ENCODE results near the gene PHF10. TPM values are rescaled to one million over a fixed set of nuclear protein-coding genes. Genes with fewer than 3 reads are reported as not detected.

Gene PHF10
- total RNA-seq, 2 experiments from 2014 or later, result 75.5 to 77.9 TPM

DNA sequence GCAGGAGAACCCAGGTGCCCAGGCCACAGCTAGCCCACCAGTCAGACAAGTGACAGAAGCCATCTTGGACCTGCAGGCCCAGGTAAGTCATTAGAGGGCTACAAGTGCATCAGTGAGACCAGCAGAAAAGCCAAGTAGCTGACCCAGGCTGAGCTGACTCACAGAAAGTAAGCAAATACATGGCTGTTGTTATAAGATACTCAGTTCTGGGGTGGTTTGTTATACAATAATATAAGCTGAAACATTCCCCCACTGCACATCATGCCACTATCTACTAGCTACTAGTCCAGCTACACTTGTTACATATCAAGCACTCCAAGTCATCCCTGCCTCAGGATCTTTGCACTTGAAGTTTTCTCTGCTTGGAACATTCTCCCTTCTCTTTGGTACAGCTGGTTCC is 17.0 kb upstream of the PHF10 start:
- Mint-ChIP-seq H3K4me1 (ENCODE audit: low read depth) (no peaks in the 10 kb centered on the region), H3K27me3 (peaks cover 5% of the 10 kb centered on the region), H3K36me3 (no peaks in the 10 kb centered on the region), H3K9me3 (peaks cover 7% of the 10 kb centered on the region), H3K27ac (no peak overlapping the region), H3K4me3 (no peak overlapping the region)
- POLR2A ChIA-PET, result interaction anchor here (1.0 to 2.0 kb wide), 2 partner anchors 9 to 39 kb away, joined by 3 to 5 read pairs; partner anchors contain the start of gene C6orf120
- intact Hi-C loops (cut with micrococcal nuclease), result no loop called here
- DNase-seq, result no peak
- CTCF ChIA-PET, result interaction anchor here (0.6 kb wide), 1 partner anchor 617 kb away, joined by 3 read pairs; no protein-coding TSS in a partner anchor

DNA sequence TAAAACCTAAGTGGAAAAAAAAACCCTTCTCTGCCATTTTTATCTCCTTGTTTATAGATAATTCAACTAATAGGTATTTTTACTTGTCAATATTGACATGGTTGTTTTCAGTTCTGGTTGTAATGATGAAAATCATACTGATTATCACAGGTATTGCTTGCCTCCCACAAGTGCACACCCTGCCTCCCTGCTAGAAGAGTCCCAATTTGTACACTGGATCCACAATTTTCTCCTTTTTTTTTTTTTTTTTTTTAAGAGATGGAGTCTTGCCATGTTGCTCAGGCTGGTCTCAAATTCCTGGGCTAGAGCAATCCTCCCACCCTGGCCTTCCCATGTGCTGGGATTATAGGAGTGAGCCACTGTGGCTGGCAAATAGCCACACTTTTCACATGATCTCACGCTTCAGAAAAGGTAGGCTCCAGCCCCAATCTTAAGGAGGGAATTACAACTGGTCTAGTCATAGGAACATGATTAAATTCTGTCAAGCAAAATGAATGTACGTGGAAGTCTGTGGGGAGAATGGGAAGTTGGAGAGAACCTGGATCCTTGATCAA is 14.8 kb upstream of the PHF10 start:
- no peak overlapping the region for H3K4me3 Mint-ChIP-seq
- no peaks in the 10 kb centered on the region for H3K36me3 Mint-ChIP-seq
- H3K27me3 Mint-ChIP-seq, result peaks cover 7% of the 10 kb centered on the region
- intact Hi-C loops (cut with micrococcal nuclease), result no loop called here
- no peaks in the 10 kb centered on the region for H3K4me1 Mint-ChIP-seq (ENCODE audit: low read depth)
- ChIA-PET POLR2A (no interaction called here), CTCF (no interaction called here)
- no peak for DNase-seq
- H3K9me3 Mint-ChIP-seq, result no peaks in the 10 kb centered on the region
- no peak overlapping the region for H3K27ac Mint-ChIP-seq

DNA sequence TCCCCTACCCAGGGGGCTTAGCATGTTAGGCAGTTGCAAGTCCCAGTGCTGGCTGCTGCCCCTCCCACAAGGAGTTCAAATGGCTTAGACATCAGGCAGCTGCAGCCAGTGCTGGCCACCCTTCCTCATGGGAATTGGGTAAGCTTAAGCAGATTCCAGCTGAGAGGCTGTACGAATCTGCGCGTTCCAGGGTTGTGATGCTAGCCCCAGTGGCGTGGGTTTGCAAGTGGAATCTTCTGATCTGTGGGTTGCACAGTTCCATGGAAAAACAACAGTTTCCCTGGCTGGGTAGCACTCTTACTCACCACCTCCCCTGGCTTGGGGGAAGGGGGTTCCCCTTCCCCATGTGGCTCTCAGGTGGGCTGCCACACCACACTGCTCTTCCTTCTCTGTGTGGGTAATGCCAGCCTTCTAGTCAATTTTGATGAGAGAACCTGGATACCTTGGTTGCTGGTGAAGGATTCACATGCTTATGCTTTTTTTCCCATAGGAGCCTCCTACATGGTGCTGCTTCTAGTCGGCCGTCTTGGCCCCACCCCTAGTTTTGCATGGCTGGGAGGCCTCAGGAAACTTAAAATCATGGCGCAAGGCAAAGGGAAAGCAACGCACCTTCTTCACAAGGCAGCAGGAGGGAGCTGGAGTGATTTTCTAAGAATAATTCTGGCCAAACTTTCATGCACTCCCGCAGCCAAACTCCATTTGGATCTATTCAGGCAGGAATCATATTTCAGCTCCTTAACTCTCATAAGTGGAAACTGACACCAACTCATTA is 14.1 kb upstream of the PHF10 start:
- ChIA-PET POLR2A (no interaction called here), CTCF (no interaction called here)
- no peaks in the 10 kb centered on the region for H3K9me3 Mint-ChIP-seq
- H3K27ac Mint-ChIP-seq, result no peak overlapping the region
- H3K4me3 Mint-ChIP-seq, result no peak overlapping the region
- H3K27me3 Mint-ChIP-seq, result peaks cover 7% of the 10 kb centered on the region
- DNase-seq, result no peak
- intact Hi-C loops (cut with micrococcal nuclease), result no loop called here
- H3K36me3 Mint-ChIP-seq, result no peaks in the 10 kb centered on the region
- H3K4me1 Mint-ChIP-seq (ENCODE audit: low read depth), result no peaks in the 10 kb centered on the region

DNA sequence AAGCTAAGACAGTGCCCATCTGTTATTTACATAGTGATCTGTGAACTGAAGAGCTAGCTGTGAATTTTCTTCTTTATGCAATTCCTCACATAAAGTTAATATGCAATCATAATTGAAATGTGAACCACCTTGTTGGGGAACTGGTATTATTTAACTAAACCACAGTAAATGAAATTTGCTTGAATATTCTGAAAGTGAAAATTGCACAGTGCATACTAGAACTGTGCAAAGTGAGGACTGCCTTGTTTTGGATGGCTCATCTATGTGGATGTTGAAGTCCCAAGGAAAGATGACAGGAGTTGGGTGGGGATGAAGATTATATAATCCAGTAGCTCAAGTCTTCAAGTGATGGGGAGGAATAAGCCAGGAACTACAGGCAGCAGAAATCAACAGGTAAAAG is 5.7 kb upstream of the PHF10 start:
- intact Hi-C loops (cut with micrococcal nuclease), result loop anchor here (10.0 kb wide), 1 partner anchor 515 kb away; no protein-coding TSS in a partner anchor
- Mint-ChIP-seq H3K27me3 (no peaks in the 10 kb centered on the region), H3K4me1 (ENCODE audit: low read depth) (peaks cover 14% of the 10 kb centered on the region), H3K27ac (no peak overlapping the region), H3K9me3 (no peaks in the 10 kb centered on the region), H3K36me3 (no peaks in the 10 kb centered on the region), H3K4me3 (no peak overlapping the region)
- CTCF ChIA-PET, result no interaction called here
- POLR2A ChIA-PET, result no interaction called here
- DNase-seq, result no peak

DNA sequence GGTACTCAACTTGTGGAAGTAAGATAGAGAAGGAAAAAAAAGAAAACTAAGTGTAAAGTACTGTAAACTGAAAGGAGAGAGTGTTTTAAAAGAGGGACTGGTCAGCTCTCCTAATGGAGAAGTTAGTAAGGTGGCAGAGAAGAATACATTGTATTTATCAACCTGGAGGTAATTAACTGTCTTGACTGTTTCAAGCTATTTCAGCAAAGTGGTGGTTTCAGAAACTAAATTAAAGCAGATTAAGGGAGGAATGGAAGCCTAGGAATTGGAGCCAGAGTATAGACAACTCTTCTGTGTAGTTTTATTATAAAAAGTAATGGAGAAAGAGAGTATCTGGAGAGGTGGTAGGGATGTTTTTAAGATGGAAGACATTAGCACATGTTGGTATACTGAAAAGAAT is 2.7 kb upstream of the PHF10 start:
- no peaks in the 10 kb centered on the region for H3K9me3 Mint-ChIP-seq
- H3K27me3 Mint-ChIP-seq, result no peaks in the 10 kb centered on the region
- intact Hi-C loops (cut with micrococcal nuclease), result loop anchor here (10.0 kb wide), 1 partner anchor 512 kb away; no protein-coding TSS in a partner anchor
- peaks cover 6% of the 10 kb centered on the region for H3K36me3 Mint-ChIP-seq
- H3K4me1 Mint-ChIP-seq (ENCODE audit: low read depth), result peaks cover 18% of the 10 kb centered on the region
- no peak overlapping the region for H3K4me3 Mint-ChIP-seq
- CTCF ChIA-PET, result interaction anchor here (0.6 to 0.8 kb wide), 2 partner anchors 63 to 198 kb away, joined by 3 read pairs; no protein-coding TSS in a partner anchor
- POLR2A ChIA-PET, result no interaction called here
- no peak for DNase-seq
- H3K27ac Mint-ChIP-seq, result no peak overlapping the region

DNA sequence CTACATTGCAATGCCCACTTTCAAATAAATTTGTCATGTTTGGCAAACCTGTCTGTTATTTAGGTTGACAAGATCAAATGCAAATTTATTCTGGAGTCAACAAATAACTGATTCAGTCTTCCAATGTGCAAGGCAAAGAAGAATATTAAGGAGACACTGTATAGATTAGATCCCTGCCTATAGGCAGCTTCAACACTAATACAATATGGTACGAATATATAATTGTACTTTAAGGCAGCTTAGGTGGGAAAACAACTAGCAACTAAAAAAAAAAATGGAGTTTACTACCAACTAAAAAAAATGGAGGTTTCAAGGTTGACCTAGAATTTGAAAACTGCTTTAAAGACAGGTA is 1.7 kb upstream of the PHF10 start:
- Mint-ChIP-seq H3K4me1 (ENCODE audit: low read depth) (peaks cover 24% of the 10 kb centered on the region), H3K27me3 (no peaks in the 10 kb centered on the region), H3K4me3 (peak overlapping the region; percentile 79), H3K9me3 (no peaks in the 10 kb centered on the region), H3K27ac (peak overlapping the region; percentile 16), H3K36me3 (peaks cover 6% of the 10 kb centered on the region)
- ChIA-PET POLR2A (interaction anchor here (1.1 to 1.8 kb wide), 3 partner anchors 10 to 28 kb away, joined by 3 to 20 read pairs (median 3); partner anchors contain the start of genes C6orf120 and WDR27), CTCF (interaction anchor here (0.8 to 1.3 kb wide), 2 partner anchors 64 to 198 kb away, joined by 3 to 6 read pairs; no protein-coding TSS in a partner anchor)
- intact Hi-C loops (cut with micrococcal nuclease), result loop anchor here (10.0 kb wide), 1 partner anchor 511 kb away; no protein-coding TSS in a partner anchor
- DNase-seq, result no peak

DNA sequence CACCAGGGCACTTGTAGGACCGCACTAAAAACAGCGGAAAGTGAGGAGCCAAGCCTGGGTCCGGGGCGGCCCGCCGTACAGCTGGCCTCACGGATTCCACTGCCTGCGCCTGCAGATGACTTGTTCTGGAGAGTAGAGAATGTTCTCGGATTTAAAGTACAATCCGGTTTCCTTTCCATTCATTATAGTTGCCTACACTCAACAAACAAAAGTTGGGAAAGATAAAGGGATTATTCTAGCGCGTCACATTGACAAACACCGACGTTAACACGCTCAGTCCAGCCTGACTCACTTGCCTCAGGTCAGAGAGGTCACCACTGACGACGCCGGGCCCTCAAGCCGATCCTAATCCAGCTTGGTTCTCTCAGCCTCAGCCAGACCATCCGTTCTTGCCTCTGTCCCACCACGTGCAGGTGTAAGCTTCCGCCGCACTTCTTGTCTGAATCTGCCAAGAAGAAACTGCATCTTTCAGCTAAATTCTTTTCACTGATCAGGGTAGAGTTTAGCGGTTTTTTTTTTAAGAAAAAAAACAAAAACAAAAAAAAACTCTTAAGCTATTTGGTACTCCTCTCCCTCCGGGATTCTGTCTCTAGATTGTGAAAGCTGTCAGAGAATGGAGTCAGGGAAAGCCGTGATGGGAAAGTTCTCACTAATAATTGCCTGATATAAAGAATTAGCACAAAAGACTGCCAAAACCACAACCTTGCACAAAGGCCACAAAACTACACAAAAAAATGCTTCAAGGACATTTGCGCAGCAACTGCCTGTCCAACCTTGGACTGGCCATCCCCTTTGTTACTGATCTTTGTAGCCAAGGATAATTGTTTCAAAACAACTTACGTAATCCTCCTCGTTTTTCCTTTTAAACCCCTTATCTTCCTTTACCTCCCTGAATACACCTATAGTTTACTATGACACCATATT is 1.1 kb upstream of the PHF10 start:
- Mint-ChIP-seq H3K4me1 (ENCODE audit: low read depth) (peaks cover 28% of the 10 kb centered on the region), H3K4me3 (peak overlapping the region; percentile 79), H3K36me3 (peaks cover 7% of the 10 kb centered on the region), H3K9me3 (no peaks in the 10 kb centered on the region), H3K27me3 (no peaks in the 10 kb centered on the region), H3K27ac (peak overlapping the region; percentile 76)
- DNase-seq, result peak; percentile 42
- POLR2A ChIA-PET, result interaction anchor here (0.8 to 1.8 kb wide), 5 partner anchors 10 to 29 kb away, joined by 3 to 20 read pairs (median 3); partner anchors contain the start of genes C6orf120, DYNLT2, ERMARD and WDR27
- intact Hi-C loops (cut with micrococcal nuclease), result loop anchor here (10.0 kb wide), 1 partner anchor 511 kb away; no protein-coding TSS in a partner anchor
- CTCF ChIA-PET, result interaction anchor here (0.9 to 1.3 kb wide), 2 partner anchors 24 to 65 kb away, joined by 3 to 6 read pairs; no protein-coding TSS in a partner anchor

DNA sequence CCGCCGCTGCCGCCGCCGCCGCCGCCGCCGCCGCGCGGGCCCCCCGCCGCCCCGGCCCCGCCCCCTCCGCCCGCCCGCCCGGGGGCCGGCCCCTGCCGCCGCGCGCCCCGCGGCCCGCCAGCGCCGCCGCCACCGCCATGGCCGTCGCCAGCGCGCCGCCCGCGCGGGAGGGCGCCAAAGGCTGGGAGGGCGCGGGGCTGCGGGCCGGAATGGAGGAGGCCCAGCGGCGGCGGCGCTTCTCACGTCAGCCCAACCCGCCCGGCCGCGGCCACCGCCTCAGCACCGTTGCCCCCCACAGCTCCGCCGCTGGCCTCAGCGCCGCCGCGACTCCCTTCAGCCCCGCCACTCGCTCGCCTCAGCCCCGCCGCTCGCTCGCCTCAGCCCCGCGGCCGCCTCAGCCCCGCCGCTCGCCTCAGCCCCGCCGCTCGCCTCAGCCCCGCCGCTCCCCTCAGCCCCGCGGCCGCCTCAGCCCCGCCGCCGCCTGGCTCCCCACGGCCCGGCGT is 258 bp downstream of the PHF10 start:
- peak overlapping the region; percentile 62 for H3K27ac Mint-ChIP-seq
- H3K4me3 Mint-ChIP-seq, result peak overlapping the region; percentile 69
- H3K9me3 Mint-ChIP-seq, result no peaks in the 10 kb centered on the region
- peaks cover 10% of the 10 kb centered on the region for H3K36me3 Mint-ChIP-seq
- intact Hi-C loops (cut with micrococcal nuclease), result loop anchor here (1.0 to 10.0 kb wide), 3 partner anchors 27 to 830 kb away; partner anchors contain the start of genes DYNLT2, ERMARD and TBP
- peaks cover 40% of the 10 kb centered on the region for H3K4me1 Mint-ChIP-seq (ENCODE audit: low read depth)
- POLR2A ChIA-PET, result interaction anchor here (1.3 to 2.6 kb wide), 4 partner anchors 22 to 27 kb away, joined by 7 to 49 read pairs (median 15); partner anchors contain the start of genes C6orf120, DYNLT2, ERMARD and WDR27
- CTCF ChIA-PET, result no interaction called here
- no peaks in the 10 kb centered on the region for H3K27me3 Mint-ChIP-seq
- DNase-seq, result peak; percentile 35

DNA sequence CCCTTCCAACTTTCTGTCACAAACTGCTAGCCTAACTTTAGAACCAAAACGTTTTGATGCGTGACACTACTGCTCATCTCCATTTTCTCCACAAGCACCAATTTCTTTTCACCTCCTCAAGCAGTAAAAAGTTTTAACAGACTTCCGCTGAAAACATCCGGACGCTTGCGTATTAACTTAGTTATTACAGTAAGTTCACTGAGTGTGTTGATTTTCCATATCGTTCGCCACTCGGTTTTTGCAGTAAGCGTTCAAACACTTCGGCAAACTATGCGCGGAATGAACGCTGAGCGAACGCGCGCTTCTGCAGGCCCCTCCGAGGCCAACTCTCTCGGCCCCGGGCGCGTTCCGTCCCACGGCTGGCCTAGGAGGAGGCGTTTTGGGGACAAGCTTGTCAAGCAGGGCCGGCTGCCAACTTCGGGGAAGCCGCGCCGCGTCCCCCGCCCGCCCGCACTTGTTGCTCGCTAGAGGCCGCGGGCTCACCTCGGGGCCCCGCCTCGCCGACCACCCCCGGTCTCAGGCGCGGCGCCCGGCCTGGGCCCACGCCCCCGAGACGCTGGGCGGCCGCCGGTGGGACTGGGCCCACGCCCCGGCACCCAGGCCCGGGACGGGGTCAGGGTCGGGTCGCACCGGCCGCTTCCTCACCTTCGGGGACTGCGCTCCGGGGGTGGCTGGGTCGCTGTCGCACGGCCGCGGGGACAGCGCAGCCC is 945 bp downstream of the PHF10 start:
- intact Hi-C loops (cut with micrococcal nuclease), result loop anchor here (1.0 to 10.0 kb wide), 3 partner anchors 28 to 831 kb away; partner anchors contain the start of genes DYNLT2, ERMARD and TBP
- DNase-seq, result peak; percentile 76
- Mint-ChIP-seq H3K4me1 (ENCODE audit: low read depth) (peaks cover 42% of the 10 kb centered on the region), H3K36me3 (peaks cover 10% of the 10 kb centered on the region), H3K4me3 (peak overlapping the region; percentile 98), H3K9me3 (no peaks in the 10 kb centered on the region), H3K27ac (peak overlapping the region; percentile 100), H3K27me3 (no peaks in the 10 kb centered on the region)
- POLR2A ChIA-PET, result interaction anchor here (1.3 to 2.6 kb wide), 2 partner anchors 21 to 28 kb away, joined by 7 to 49 read pairs; partner anchors contain the start of genes C6orf120, DYNLT2, ERMARD and WDR27
- CTCF ChIA-PET, result interaction anchor here (1.8 kb wide), 1 partner anchor 20 kb away, joined by 7 read pairs; no protein-coding TSS in a partner anchor

DNA sequence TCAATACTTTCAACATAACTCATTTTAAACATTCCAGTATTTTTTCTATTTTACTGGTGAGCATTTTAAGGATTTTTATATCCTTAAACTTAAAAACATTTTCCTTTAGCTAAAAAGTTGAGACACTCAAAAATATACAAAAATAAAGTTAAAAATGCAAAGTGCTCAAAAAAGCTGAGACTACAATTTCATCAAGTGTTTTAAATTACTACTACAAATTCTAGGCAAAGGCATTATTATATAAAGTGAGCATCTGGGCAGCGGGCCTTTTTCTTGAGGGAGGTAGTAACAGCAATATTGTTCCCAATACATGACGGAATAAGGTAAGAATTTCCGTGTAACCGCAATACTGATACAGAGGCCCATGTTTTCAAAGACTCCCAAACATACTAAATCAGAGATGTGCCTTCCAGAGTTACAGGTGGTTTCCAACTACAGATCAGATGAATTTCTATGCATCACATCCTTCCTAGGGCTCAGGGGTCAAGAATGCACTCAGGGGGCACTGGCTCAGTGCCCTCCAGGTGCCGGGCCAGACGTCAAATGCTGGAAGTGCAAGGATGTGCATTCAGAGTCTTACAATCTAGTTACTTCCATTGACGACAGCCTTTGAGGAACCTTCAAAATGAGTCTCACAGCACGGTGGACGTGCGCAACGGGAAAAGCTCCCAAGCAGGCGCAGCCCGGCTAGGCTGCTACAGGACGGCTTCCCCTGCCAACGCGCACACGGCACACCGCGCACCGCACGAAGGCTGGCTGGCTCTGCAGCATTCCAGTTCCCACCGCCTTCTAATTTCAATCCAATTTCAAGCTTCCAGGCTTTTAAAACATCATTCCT is 1.7 kb downstream of the PHF10 start:
- Mint-ChIP-seq H3K27ac (peak overlapping the region; percentile 100), H3K4me3 (peak overlapping the region; percentile 98), H3K9me3 (no peaks in the 10 kb centered on the region), H3K4me1 (ENCODE audit: low read depth) (peaks cover 38% of the 10 kb centered on the region), H3K36me3 (peaks cover 10% of the 10 kb centered on the region), H3K27me3 (no peaks in the 10 kb centered on the region)
- DNase-seq, result peak; percentile 68
- intact Hi-C loops (cut with micrococcal nuclease), result loop anchor here (1.0 to 10.0 kb wide), 5 partner anchors 13 to 832 kb away; partner anchors contain the start of genes C6orf120, DYNLT2, ERMARD and TBP
- ChIA-PET POLR2A (interaction anchor here (1.0 to 2.6 kb wide), 4 partner anchors 11 to 29 kb away, joined by 3 to 49 read pairs (median 8); partner anchors contain the start of genes C6orf120, DYNLT2, ERMARD and WDR27), CTCF (interaction anchor here (1.1 to 1.8 kb wide), 3 partner anchors 12 to 21 kb away, joined by 4 to 7 read pairs (median 4); partner anchors contain the start of genes C6orf120 and WDR27)
